GM12878 (cell line): ENCODE data around the gene MSLN. TPM values are rescaled to one million over a fixed set of nuclear protein-coding genes. Genes with fewer than 3 reads are reported as not detected.
A peak's percentile ranks its signal among the peaks of the same experiment; 100 is the strongest.

Experiments used
- ATAC-seq: fragments of 200-7000 bp; cut with Tn5 transposase; 3 replicates; pipeline ENCODE4 v1.9.1; 2020; ENCODE audit warnings: mild to moderate bottlenecking, moderate library complexity
- BruUV-seq: library from RNA; stranded (reverse); fragments of 400-500 nt; replicated peaks from 2 replicates; lab custom pipeline; 2021; lab: Mats Ljungman, UMichigan
- CTCF ChIA-PET: fragments of 300-600 bp; sonication (Branson Sonifier 250); formaldehyde crosslinking; extraction: SDS; loops from one replicate; lab custom pipeline; 2021; ENCODE audit warnings: inconsistent platforms; lab: Yijun Ruan, JAX
- POLR2A ChIA-PET: fragments of 350-600 bp; formaldehyde crosslinking; extraction: SDS; loops from one replicate; lab custom pipeline; 2021; ENCODE audit warnings: inconsistent platforms; lab: Charles Lee
- RAD21 ChIA-PET: fragments of 300-600 bp; sonication (Branson Sonifier 250); formaldehyde crosslinking; loops from one replicate; lab custom pipeline; 2023; ENCODE audit warnings: antibody characterized with exemption; ENCODE audit not compliant: unreplicated experiment; lab: Charles Lee
- SMC1A ChIA-PET: fragments of 300-600 bp; sonication (Branson Sonifier 250); formaldehyde crosslinking; loops from one replicate; lab custom pipeline; 2023; ENCODE audit not compliant: unreplicated experiment, uncharacterized antibody; lab: Charles Lee
- DNase-seq: peaks from one replicate; pipeline ENCODE4 v3.0.0-alpha.2; 2011; ENCODE audit warnings: low read depth, low spot score
- FAIRE-seq: peaks from 3 replicates; lab custom pipeline; 2011; peaks lifted over from hg19 to GRCh38; lab: Jason Lieb, UNC
- H2AFZ ChIP-seq: 2 replicates; pipeline ENCODE4 v1.6.0; 2011; ENCODE audit warnings: low read depth, low read length, control low read depth; ENCODE audit not compliant: control insufficient read depth
- H3K27ac ChIP-seq: 2 replicates; pipeline ENCODE4 v1.5.1; 2011; ENCODE audit warnings: control low read depth; ENCODE audit not compliant: control insufficient read depth, insufficient read depth
- H3K27me3 ChIP-seq, 2 experiments: replicated peaks in 1 of 2; 2 replicates each; pipeline versions ENCODE4 v1.6.0 to v1.6.1; 2011; ENCODE audit warnings: low read length in 1 of 2; ENCODE audit not compliant: control insufficient read depth in 2 of 2, insufficient read depth in 2 of 2
- H3K36me3 ChIP-seq, 2 experiments: 2 replicates each; pipeline ENCODE4 v1.5.1; 2011; ENCODE audit warnings: low read length in 1 of 2; ENCODE audit not compliant: control insufficient read depth in 2 of 2, insufficient read depth in 2 of 2
- H3K4me1 ChIP-seq: 2 replicates; pipeline ENCODE4 v1.6.1; 2011; ENCODE audit warnings: mild to moderate bottlenecking, low read length, moderate library complexity, mixed read lengths; ENCODE audit not compliant: control insufficient read depth, insufficient read depth
- H3K4me2 ChIP-seq: 2 replicates; pipeline ENCODE4 v1.6.0; 2011; ENCODE audit warnings: control low read depth; ENCODE audit not compliant: control insufficient read depth, insufficient read depth
- H3K4me3 ChIP-seq: fragments of 200-600 bp; sonication (generic); 2 replicates; pipeline ENCODE4 v1.5.1; 2016
- H3K79me2 ChIP-seq: 2 replicates; pipeline ENCODE4 v1.6.0; 2011; ENCODE audit warnings: low read length; ENCODE audit not compliant: control insufficient read depth, insufficient read depth
- H3K9ac ChIP-seq: 2 replicates; pipeline ENCODE4 v1.8.0; 2011; ENCODE audit warnings: low read length, control low read depth, mixed read lengths; ENCODE audit not compliant: control insufficient read depth, insufficient read depth
- H3K9me3 ChIP-seq: replicated peaks from 3 replicates; pipeline ENCODE4 v1.5.1; 2011; ENCODE audit warnings: mild to moderate bottlenecking, low read length; ENCODE audit not compliant: control insufficient read depth, insufficient read depth
- H4K20me1 ChIP-seq: 2 replicates; pipeline ENCODE4 v1.6.0; 2011; ENCODE audit not compliant: control insufficient read depth, insufficient read depth
- KAT2A ChIP-seq: conservative IDR thresholded peaks from 2 replicates; pipeline ENCODE4 v1.6.1; 2011; ENCODE audit warnings: low read depth, low read length; ENCODE audit not compliant: control insufficient read depth
- MEF2A ChIP-seq: IDR thresholded peaks from 2 replicates; pipeline ENCODE4 v1.6.1; 2011; ENCODE audit warnings: low read depth, mild to moderate bottlenecking, low read length, moderate library complexity; ENCODE audit not compliant: insufficient read depth
- MEF2B ChIP-seq: fragments of 450-650 bp; IDR thresholded peaks from 2 replicates; pipeline ENCODE4 v1.6.1; 2018; ENCODE audit warnings: mild to moderate bottlenecking, moderate library complexity; ENCODE audit not compliant: partially characterized antibody, poor library complexity, severe bottlenecking
- NR2F1 ChIP-seq: fragments of 450-650 bp; conservative IDR thresholded peaks from 2 replicates; pipeline ENCODE4 v1.6.1; 2017; ENCODE audit warnings: mild to moderate bottlenecking
- RAD51 ChIP-seq: fragments of 450-650 bp; IDR thresholded peaks from 2 replicates; pipeline ENCODE4 v1.6.1; 2016; ENCODE audit warnings: moderate library complexity, mild to moderate bottlenecking, inconsistent platforms
- WGBS: methylation state at CpG from one replicate; pipeline ENCODE4 v1.1.6; 2016; ENCODE audit warnings: low lambda C conversion rate; ENCODE audit not compliant: insufficient replicate concordance, insufficient coverage; ENCODE audit errors: missing lambda C conversion rate; 5-methylcytosine and 5-hydroxymethylcytosine counted together
- in situ Hi-C: fragments of 300-500 bp; cut with MboI; formaldehyde crosslinking; loops from 9 replicates; pipeline ENCODE4 v1.14.3; 2018; ENCODE audit warnings: mixed read lengths
- intact Hi-C: fragments of 100-400 bp; cut with micrococcal nuclease; formaldehyde crosslinking; loops from one replicate; pipeline ENCODE4 v1.14.2; 2022; ENCODE audit not compliant: unreplicated experiment
- polyA plus RNA-seq, 11 experiments: library from polyadenylated mRNA; depleted of rRNA in 4 of 11; unstranded in 6 of 11; stranded (reverse) in 5 of 11; fragments of >200 nt; fragmentation: Nextera tagmentation in 4 of 11; fragmentation: Illumina TruSeq in 1 of 11; extraction: Ambion mirVana in 4 of 11; extraction: Trizol in 1 of 11; gene quantifications; 1 replicate in 1 of 11; 2 replicates in 10 of 11; pipeline versions ENCODE4 v1.2.1 to v1.2.3, GENCODE V29; 2011 to 2016; ENCODE audit warnings: inconsistent platforms in 2 of 11, missing spikeins in 2 of 11, low read depth in 1 of 11
- total RNA-seq, 4 experiments: library from RNA; depleted of rRNA in 3 of 4; stranded (reverse); fragments of >200 nt in 3 of 4; fragmentation: Illumina TruSeq in 1 of 4; extraction: Trizol in 1 of 4; gene quantifications; 2 replicates each; pipeline versions ENCODE4 v1.2.1 to v1.2.3, GENCODE V29; 2013 to 2021
- TF ChIP-seq, protein P1 (sequence below): fragments of 450-650 bp; conservative IDR thresholded peaks from 2 replicates; pipeline ENCODE4 v1.6.1; 2017; ENCODE audit warnings: mild to moderate bottlenecking, moderate library complexity
- TF ChIP-seq, protein P2 (sequence below): fragments of 450-650 bp; IDR thresholded peaks from 2 replicates; pipeline ENCODE4 v1.6.1; 2017; ENCODE audit warnings: mild to moderate bottlenecking, low read depth, inconsistent platforms; ENCODE audit not compliant: poor library complexity, severe bottlenecking

The MSLN gene
- total and polyA plus RNA-seq, 10 of the 15 experiments (the other 5 are each of a cell fraction or from before 2014, with no cell fraction given), result 0.08 TPM; not detected in 9

- TF ChIP-seq MEF2B (no peak), KAT2A (no peak), NR2F1 (no peak), RAD51 (no peak), MEF2A (no peak)
- TF ChIP-seq, protein P1, sequence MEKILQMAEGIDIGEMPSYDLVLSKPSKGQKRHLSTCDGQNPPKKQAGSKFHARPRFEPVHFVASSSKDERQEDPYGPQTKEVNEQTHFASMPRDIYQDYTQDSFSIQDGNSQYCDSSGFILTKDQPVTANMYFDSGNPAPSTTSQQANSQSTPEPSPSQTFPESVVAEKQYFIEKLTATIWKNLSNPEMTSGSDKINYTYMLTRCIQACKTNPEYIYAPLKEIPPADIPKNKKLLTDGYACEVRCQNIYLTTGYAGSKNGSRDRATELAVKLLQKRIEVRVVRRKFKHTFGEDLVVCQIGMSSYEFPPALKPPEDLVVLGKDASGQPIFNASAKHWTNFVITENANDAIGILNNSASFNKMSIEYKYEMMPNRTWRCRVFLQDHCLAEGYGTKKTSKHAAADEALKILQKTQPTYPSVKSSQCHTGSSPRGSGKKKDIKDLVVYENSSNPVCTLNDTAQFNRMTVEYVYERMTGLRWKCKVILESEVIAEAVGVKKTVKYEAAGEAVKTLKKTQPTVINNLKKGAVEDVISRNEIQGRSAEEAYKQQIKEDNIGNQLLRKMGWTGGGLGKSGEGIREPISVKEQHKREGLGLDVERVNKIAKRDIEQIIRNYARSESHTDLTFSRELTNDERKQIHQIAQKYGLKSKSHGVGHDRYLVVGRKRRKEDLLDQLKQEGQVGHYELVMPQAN, result no peak
- TF ChIP-seq, protein P2, sequence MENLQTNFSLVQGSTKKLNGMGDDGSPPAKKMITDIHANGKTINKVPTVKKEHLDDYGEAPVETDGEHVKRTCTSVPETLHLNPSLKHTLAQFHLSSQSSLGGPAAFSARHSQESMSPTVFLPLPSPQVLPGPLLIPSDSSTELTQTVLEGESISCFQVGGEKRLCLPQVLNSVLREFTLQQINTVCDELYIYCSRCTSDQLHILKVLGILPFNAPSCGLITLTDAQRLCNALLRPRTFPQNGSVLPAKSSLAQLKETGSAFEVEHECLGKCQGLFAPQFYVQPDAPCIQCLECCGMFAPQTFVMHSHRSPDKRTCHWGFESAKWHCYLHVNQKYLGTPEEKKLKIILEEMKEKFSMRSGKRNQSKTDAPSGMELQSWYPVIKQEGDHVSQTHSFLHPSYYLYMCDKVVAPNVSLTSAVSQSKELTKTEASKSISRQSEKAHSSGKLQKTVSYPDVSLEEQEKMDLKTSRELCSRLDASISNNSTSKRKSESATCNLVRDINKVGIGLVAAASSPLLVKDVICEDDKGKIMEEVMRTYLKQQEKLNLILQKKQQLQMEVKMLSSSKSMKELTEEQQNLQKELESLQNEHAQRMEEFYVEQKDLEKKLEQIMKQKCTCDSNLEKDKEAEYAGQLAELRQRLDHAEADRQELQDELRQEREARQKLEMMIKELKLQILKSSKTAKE, result no peak
- TF ChIP-seq, all 136 proteins: peak for 0
- H3K9ac ChIP-seq, result peak overlapping the region; percentile 86
- ATAC-seq (no peak), FAIRE-seq (no peak), DNase-seq (no peak)
- ChIA-PET RAD21 (no interaction called here), POLR2A (interaction anchor here (1.2 to 1.5 kb wide), 2 partner anchors 18 to 917 kb away, joined by 3 read pairs; partner anchors contain the start of gene MAPK8IP3), SMC1A (interaction anchor here (1.5 kb wide), 1 partner anchor 77 kb away, joined by 5 read pairs; no protein-coding TSS in a partner anchor), CTCF (interaction anchor here (5.2 kb wide), 1 partner anchor 77 kb away, joined by 32 read pairs; no protein-coding TSS in a partner anchor)
- H3K36me3 ChIP-seq, result peaks cover 0 to 21% of the 10 kb centered on the region in 2 experiments; a peak in 2 of 4 replicates
- no peak overlapping the region for H3K27ac ChIP-seq
- H3K4me1 ChIP-seq, result peaks cover 9% of the 10 kb centered on the region
- H3K27me3 ChIP-seq, result no peaks in the 10 kb centered on the region
- H3K9me3 ChIP-seq, result no peaks in the 10 kb centered on the region
- WGBS, result 72% methylated on average over 33 of the region's 33 CpGs
- BruUV-seq, result no TSS peak
- no peaks in the 10 kb centered on the region for H4K20me1 ChIP-seq
- in situ Hi-C loops (loop anchor here (5.0 kb wide), 2 partner anchors 47 to 77 kb away; partner anchors contain the start of gene CIAO3), intact Hi-C loops (loop anchor here (5.0 kb wide), 1 partner anchor 47 kb away; the partner anchor contains the start of gene CIAO3)
- peak overlapping the region; percentile 84 for H3K4me3 ChIP-seq
- no peak overlapping the region for H2AFZ ChIP-seq
- peak overlapping the region; percentile 24 for H3K4me2 ChIP-seq
- H3K79me2 ChIP-seq, result peaks cover 24% of the 10 kb centered on the region
Observed at GRCh38 chr16:789191-789850, 28.8 kb downstream of the MSLN start.
